Adipocyte (in vitro differentiated cells): ENCODE results near the gene PARD3B.

ENCODE experiments used
- DNase-seq: peaks from one replicate; pipeline ENCODE4 v3.0.0-alpha.2; 2015; ENCODE audit warnings: low read depth
- H3K27me3 ChIP-seq: replicated peaks from 2 replicates; pipeline ENCODE4 v1.7.0; 2013; ENCODE audit warnings: mild to moderate bottlenecking, low read length, moderate library complexity; ENCODE audit not compliant: control insufficient read depth, insufficient read depth
- H3K36me3 ChIP-seq: 2 replicates; pipeline ENCODE4 v1.7.0; 2013; ENCODE audit warnings: low read length, mild to moderate bottlenecking, moderate library complexity; ENCODE audit not compliant: control insufficient read depth, insufficient read depth, severe bottlenecking
- H3K4me1 ChIP-seq: 2 replicates; pipeline ENCODE4 v1.7.0; 2013; ENCODE audit warnings: mild to moderate bottlenecking, low read length, moderate library complexity; ENCODE audit not compliant: control insufficient read depth, insufficient read depth
- H3K4me3 ChIP-seq: 2 replicates; pipeline ENCODE4 v1.7.0; 2013; ENCODE audit warnings: mild to moderate bottlenecking, low read length, moderate library complexity
- H3K9ac ChIP-seq: 2 replicates; pipeline ENCODE4 v1.7.0; 2013; ENCODE audit warnings: mild to moderate bottlenecking, low read length, moderate library complexity
- H3K9me3 ChIP-seq: 2 replicates; pipeline ENCODE4 v1.7.0; 2013; ENCODE audit warnings: mild to moderate bottlenecking, low read length, moderate library complexity; ENCODE audit not compliant: control insufficient read depth

Gene PARD3B

DNA sequence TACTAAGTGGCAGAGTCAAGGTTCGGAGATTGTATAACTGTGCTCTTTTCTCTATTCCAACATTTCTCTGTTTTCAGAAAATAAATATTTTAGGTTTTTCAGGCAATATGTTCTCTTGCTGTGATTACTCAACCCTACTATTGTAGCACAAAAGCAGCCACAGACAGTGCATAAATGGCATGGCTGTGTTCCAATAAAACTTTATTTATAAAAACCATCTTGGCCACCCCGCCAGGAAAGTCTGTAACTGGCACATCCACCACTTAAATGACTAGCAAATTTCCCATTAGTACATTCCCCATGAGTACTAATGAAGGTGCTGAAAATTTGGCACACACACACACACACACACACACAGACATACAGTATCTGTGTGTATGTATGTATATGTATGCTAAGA lies 30.8 kb upstream of the PARD3B start:
- H3K4me3 ChIP-seq = no peak overlapping the region
- no peak overlapping the region for H3K9ac ChIP-seq
- H3K9me3 ChIP-seq = no peaks in the 10 kb centered on the region
- H3K4me1 ChIP-seq = no peaks in the 10 kb centered on the region
- no peaks in the 10 kb centered on the region for H3K36me3 ChIP-seq
- no peak for DNase-seq
- H3K27me3 ChIP-seq = no peaks in the 10 kb centered on the region

DNA sequence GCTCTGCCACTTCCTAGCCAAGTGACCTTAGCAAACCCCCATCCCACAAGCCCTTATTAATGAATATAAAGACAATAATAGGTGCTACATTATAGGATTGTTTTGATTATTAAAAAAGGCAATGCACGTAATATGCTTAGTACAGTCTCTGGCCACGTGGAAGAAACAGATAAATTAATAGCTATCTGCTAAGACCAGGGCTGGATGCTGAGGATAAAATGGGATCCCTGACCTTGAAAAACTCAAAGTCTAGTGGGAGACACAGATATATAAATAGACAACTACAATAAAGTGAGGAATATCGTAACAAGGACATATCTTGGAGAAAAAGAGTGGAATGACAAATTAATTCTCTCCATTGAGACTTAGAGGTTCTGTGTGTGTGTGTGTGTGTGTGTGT lies 29.9 kb upstream of the PARD3B start:
- Histone ChIP-seq H3K4me1 (no peaks in the 10 kb centered on the region), H3K4me3 (no peak overlapping the region), H3K36me3 (no peaks in the 10 kb centered on the region), H3K9me3 (no peaks in the 10 kb centered on the region), H3K27me3 (no peaks in the 10 kb centered on the region), H3K9ac (no peak overlapping the region)
- no peak for DNase-seq

DNA sequence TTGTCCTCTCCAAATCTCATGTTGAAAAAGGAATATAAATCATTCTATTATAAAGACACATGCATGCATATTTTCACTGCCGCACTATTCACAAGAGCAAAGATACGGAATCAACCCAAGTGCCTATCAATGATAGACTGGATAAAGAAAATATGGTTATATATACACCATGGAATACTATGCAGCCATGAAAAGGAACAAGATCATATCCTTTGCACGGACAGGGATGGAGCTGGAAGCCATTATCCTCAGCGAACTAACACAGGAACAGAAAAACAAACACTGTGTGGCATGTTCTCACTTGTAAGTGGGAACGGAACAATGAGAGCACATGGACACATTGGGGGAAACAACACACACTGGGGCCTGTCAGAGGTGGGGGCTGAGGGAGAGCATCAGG lies 28.1 kb upstream of the PARD3B start:
- Histone ChIP-seq H3K9me3 (no peaks in the 10 kb centered on the region), H3K4me1 (no peaks in the 10 kb centered on the region), H3K4me3 (no peak overlapping the region), H3K9ac (no peak overlapping the region), H3K36me3 (no peaks in the 10 kb centered on the region), H3K27me3 (no peaks in the 10 kb centered on the region)
- no peak for DNase-seq

DNA sequence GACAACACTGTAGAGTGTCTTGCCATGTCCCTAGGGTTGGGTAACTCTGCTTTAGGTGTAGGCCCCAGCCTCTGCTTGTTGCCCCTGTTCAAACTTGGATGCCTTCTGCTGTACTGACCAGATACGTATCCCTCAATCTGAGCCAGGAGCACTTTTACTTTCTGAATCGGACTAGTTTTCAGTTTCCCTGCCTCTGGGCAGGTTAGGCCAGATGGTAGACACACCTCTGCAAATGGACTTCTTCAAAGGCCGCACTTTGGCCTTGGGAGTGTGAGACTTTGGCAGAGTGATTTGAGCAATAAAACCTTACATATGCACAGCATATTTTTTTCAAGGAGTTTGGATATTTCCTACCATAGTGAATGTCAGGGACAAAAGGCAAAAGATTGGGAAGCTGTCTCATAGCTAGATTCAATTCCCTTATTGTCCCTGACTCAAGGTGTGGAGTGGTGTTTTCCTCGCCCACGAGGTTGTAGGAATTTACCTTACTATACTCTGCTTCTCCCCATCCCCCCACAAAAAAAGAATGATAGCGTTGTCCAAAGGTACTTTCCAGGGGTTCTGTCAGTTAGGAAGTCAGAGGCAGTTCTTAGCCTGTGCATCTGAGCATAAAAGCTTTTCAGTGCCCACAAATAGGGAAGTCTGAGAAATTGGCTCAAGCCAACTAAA lies 15.3 kb upstream of the PARD3B start:
- no peak for DNase-seq
- H3K9me3 ChIP-seq = no peaks in the 10 kb centered on the region
- no peak overlapping the region for H3K4me3 ChIP-seq
- no peaks in the 10 kb centered on the region for H3K27me3 ChIP-seq
- peaks cover 5% of the 10 kb centered on the region for H3K4me1 ChIP-seq
- no peaks in the 10 kb centered on the region for H3K36me3 ChIP-seq
- no peak overlapping the region for H3K9ac ChIP-seq

GRCh38 chr2:204530464-204530805 lies 14.8 kb upstream of the PARD3B start:
- Histone ChIP-seq H3K4me1 (peaks cover 5% of the 10 kb centered on the region), H3K27me3 (no peaks in the 10 kb centered on the region), H3K4me3 (no peak overlapping the region), H3K36me3 (no peaks in the 10 kb centered on the region), H3K9me3 (no peaks in the 10 kb centered on the region), H3K9ac (no peak overlapping the region)
- DNase-seq = no peak

DNA sequence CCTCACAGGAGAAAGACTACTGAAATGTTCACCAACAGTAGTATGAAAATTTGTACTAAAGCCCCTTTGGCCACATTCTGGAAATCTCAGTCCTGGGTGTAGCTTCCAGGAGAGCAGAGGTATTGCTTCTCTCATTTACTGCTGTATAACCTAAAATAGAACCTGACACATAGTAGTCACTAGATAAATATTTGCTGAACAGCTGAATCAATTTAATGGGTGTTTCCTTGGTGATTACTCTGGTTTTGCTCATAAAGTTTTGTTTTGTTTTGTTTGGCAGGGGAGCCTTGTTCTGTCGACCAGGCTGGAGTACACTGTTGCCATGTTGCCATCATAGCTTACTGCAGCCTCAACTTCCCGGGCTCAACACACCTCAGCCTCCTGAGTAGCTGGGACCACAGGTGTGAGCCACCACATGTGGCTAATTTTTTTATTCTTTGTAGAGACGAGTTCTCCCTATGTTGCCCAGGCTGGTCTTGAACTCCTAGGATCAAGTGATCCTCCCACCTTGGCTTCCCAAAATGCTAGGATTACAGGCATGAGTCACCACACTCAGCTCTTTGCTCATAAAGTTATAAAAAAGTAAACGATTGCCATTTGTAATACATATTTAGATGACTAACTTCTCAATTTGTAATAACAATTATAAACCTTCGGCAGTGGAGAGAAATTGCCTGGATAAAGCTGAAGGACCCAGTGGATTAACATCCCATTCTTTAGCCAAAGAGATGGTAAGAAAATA lies 11.5 kb upstream of the PARD3B start:
- Histone ChIP-seq H3K4me1 (peaks cover 5% of the 10 kb centered on the region), H3K9me3 (no peaks in the 10 kb centered on the region), H3K36me3 (no peaks in the 10 kb centered on the region), H3K9ac (no peak overlapping the region), H3K27me3 (no peaks in the 10 kb centered on the region), H3K4me3 (no peak overlapping the region)
- no peak for DNase-seq

DNA sequence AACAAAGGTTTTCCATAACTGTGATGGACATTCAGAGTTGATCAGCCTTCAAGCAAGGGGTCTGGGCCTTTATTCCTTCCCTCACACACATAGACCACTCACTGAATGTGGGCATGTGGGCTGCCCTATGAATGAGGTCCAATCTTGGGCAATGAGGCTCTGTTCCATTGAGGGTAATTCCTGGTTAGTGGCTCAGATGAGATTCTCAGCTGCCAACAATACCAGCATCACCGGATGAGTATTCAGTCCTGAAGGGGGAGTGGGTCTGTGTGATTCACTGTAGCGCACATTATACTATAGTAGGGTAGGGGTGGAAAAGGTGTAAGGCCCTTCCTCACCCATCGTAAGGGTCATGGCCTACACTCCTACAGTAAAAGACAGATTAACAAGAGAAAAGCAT lies 9.9 kb upstream of the PARD3B start:
- Histone ChIP-seq H3K27me3 (no peaks in the 10 kb centered on the region), H3K4me3 (no peak overlapping the region), H3K4me1 (peaks cover 5% of the 10 kb centered on the region), H3K9ac (no peak overlapping the region), H3K9me3 (no peaks in the 10 kb centered on the region), H3K36me3 (no peaks in the 10 kb centered on the region)
- no peak for DNase-seq

DNA sequence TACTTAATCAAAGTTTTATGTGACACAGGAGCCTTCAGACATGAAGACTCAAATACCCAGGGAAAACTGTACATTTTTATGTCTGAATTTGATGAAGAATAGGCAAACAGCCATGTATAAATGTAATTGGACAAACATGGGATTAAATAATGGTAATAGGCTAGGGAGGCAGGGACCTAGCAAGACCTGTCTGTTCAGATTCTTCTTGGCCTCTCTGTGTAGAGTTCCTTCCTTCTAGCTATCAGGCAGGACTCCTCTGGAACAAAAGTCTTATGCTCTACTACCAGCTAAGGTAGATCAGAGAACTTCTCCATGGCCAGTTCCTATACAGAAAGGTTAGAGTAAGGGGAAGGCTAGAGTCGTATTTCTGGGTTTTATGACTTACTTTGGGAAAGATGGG lies 9.5 kb upstream of the PARD3B start:
- Histone ChIP-seq H3K4me3 (no peak overlapping the region), H3K4me1 (peaks cover 5% of the 10 kb centered on the region), H3K36me3 (no peaks in the 10 kb centered on the region), H3K9me3 (no peaks in the 10 kb centered on the region), H3K9ac (no peak overlapping the region), H3K27me3 (no peaks in the 10 kb centered on the region)
- no peak for DNase-seq

- no peaks in the 10 kb centered on the region for H3K36me3 ChIP-seq
- H3K4me3 ChIP-seq = no peak overlapping the region
- peaks cover 13% of the 10 kb centered on the region for H3K4me1 ChIP-seq
- no peaks in the 10 kb centered on the region for H3K27me3 ChIP-seq
- peak; percentile 75 for DNase-seq
- no peak overlapping the region for H3K9ac ChIP-seq
- H3K9me3 ChIP-seq = no peaks in the 10 kb centered on the region
Measured at GRCh38 chr2:204538182-204539018, 6.9 kb upstream of the PARD3B start.

DNA sequence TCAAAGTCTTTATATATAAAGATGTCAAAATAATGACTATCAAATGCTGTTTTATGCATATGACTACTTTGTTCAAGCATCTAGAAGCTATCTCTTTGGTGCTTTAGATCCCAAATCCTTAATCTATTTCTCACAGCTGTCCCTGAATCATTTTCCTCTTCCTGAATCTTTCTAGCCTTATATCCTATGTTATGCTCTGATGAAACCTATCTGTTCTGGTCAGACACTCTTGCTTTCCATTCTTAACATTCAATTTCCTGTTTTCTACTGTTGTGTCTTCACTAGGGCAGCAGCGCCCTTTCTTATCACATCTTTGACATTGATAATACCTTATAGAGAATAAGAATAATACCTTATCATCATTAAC lies 6.3 kb upstream of the PARD3B start:
- no peaks in the 10 kb centered on the region for H3K36me3 ChIP-seq
- H3K4me1 ChIP-seq = peaks cover 15% of the 10 kb centered on the region
- H3K27me3 ChIP-seq = no peaks in the 10 kb centered on the region
- no peak for DNase-seq
- no peaks in the 10 kb centered on the region for H3K9me3 ChIP-seq
- no peak overlapping the region for H3K4me3 ChIP-seq
- H3K9ac ChIP-seq = no peak overlapping the region

DNA sequence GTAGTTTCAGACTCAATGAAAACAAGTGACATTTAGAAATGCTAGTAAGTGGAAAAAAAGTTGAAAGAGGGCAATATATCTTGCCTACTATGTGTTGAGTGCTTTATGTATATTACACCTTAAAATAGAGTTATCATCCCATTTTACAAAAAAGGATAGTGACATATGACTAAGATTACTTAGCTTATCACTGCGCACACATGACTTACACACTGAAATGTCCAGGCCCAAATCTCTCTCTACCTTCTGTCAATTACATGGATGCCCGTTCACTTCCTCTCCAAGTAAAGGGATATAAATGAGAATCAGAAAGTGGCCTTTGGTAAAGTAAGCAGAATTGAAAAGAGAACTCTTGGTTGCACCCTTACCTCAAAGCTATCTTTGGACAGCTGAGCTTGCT lies 3.6 kb upstream of the PARD3B start:
- no peak overlapping the region for H3K9ac ChIP-seq
- no peak overlapping the region for H3K4me3 ChIP-seq
- peaks cover 32% of the 10 kb centered on the region for H3K4me1 ChIP-seq
- no peaks in the 10 kb centered on the region for H3K36me3 ChIP-seq
- no peaks in the 10 kb centered on the region for H3K27me3 ChIP-seq
- DNase-seq = no peak
- no peaks in the 10 kb centered on the region for H3K9me3 ChIP-seq
